EH (cell line): ENCODE data around the gene OR6C4.
"Not testable (repeated sequence)": the region's sequence is repeated elsewhere in the genome, so short reads cannot be mapped to it uniquely, and the experiment has no call there.

Experiments used
- DNase-seq: peaks from one replicate; pipeline ENCODE4 v3.0.0-alpha.2; 2015; ENCODE audit warnings: low read depth

The OR6C4 gene

DNA sequence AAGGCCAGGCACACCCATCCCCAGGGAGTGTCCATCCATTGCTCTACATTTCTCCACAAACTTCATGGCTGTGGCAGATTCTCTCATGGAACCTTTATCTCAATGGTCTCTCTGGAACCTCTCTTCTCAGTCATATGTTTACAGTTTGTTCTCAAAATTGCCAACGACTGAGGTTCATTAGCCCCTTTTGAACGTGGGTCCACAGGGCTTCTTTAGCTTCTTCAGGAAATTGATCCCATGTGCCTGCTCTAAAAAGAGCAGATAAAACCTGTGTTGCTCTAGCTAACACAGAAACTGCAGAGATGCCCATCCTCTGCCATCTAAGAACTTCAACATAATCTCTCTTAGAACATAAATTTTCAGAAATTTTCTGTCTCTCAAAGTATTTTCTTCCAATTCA lies at the start of gene OR6C4:
TSS of gene OR6C4 (plus strand) at position 301 of the 400 bp plus-strand sequence. CDS start 1,625 bp downstream, outside the sequence.
- no peak for DNase-seq

GRCh38 chr12:55499810-55500252 lies 49.6 kb upstream of the OR6C4 start:
- no peak for DNase-seq

- no peak for DNase-seq
These were observed 47.8 kb upstream of the OR6C4 start for GRCh38 chr12:55501601-55502000.

DNA sequence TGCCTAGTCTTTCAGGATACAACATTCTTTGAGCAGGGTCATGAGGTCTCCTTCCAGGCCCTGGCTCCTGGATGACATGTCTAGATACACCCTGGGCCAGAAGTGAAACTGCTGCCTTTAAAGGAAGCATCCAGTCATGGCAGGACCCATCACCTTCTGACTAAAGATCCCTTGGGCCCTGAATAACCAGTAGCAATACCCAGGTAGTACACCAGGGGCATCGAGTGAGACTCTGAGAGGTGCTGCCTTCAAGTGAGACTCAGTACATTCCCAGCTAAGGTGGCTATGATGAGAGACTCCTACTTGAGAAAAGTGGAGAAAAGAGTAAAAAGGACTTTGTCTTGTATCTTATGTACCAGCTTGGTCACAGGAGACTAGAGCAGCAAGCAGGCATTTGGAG lies 33.7 kb upstream of the OR6C4 start:
- no peak for DNase-seq

GRCh38 chr12:55516391-55516790 lies 33.0 kb upstream of the OR6C4 start:
- no peak for DNase-seq

DNA sequence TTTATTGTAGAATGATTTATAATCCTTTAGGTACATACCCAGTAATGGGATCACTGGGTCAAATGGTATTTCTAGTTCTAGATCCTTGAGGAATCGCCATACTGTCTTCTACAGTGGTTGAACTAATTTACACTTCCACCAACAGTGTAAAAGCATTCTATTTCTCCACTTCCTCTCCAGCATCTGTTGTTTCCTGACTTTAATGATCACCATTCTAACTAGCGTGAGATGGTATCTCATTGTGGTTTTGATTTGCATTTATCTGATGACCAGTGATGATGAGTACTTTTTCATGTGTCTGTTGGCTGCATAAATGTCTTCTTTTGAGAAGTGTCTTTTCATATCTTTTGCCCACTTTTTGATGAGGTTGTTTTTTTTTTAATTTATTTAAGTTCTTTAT lies 1.2 kb upstream of the OR6C4 start:
- not testable (repeated sequence) for DNase-seq

DNA sequence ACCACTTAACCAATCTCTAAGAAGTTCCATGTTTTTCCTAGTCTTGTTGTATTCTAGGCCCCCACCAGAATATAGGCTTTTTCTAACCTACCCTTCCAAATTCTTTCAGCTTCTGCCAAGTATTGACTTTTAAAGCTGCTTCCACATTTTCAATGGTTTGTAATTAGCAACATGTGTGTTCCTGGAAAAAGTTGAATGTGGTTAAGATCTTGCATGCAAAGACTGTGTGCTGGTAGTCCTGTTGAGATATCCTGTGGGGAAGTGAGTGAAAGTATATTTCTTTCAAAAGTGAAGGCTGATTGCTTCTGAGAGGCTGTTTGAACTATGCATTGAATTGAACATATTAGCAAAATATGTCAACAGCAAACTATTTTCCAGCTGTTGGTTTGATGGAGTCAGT lies 646 bp upstream of the OR6C4 start:
- DNase-seq: no peak

GRCh38 chr12:55554296-55554695 lies 4.9 kb downstream of the OR6C4 start:
- no peak for DNase-seq

GRCh38 chr12:55570060-55570459 lies 20.7 kb downstream of the OR6C4 start:
- DNase-seq: not testable (repeated sequence)

GRCh38 chr12:55570689-55571088 lies 21.3 kb downstream of the OR6C4 start:
- DNase-seq: not testable (repeated sequence)

- DNase-seq: no peak
These were observed 22.8 kb downstream of the OR6C4 start, which contains the start of gene OR2AP1 for GRCh38 chr12:55572168-55572567. Gene OR2AP1 (plus strand): TSS chr12:55572468. CDS start chr12:55574415, 1,947 bp downstream.

DNA sequence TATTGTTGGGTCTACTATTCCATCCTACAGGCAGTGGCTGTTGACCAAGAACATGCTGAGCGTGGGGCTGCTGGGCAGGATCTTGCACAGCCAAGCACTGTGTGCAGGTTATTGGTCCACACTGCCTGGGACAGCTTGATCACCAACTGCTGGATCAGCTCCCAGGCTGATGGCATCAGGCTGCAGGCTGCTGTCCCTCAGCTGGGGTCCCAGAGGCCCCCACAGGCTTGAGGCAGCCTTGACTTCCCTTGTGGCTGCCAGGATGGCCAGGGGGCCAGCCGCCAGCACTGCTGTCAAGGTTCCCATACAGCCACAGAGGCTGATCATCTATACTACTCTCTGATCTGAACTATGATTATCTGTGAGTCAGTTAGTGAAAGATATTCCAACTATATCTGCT lies 32.7 kb downstream of the OR6C4 start:
- no peak for DNase-seq

DNA sequence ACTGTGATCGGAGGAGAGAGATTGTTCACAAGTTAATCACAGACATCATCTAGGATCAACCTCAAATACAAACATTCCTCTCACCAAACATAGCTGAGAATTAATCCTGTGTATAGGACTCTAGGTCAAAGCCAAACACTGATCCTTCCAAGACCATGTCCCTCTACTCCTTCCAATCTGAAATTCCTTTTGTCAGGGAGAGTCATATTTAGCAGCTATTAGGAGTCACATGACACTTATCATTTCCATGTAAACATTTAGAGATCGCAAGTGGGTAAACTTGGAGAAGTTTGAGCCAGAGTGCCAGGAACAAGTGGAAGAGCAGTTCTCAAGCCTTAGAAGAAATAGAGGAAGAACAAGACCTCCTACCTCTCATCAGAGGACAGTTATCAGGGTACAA lies 36.4 kb downstream of the OR6C4 start:
- DNase-seq: no peak

DNA sequence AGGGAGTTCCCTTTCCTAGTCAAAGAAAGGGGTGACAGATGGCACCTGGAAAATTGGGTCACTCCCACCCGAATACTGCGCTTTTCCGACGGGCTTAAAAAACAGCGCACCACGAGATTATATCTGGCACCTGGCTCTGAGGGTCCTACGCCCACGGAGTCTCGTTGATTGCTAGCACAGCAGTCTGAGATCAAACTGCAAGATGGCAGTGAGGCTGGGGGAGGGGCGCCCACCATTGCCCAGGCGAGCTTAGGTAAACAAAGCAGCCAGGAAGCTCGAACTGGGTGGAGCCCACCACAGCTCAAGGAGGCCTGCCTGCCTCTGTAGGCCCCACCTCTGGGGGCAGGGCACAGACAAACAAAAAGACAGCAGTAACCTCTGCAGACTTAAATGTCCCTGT lies 40.8 kb downstream of the OR6C4 start:
- DNase-seq: not testable (repeated sequence)
